Lung microvascular endothelial cell (primary cell): ENCODE measurements around the gene ZBED4. TPM values are rescaled to one million over a fixed set of nuclear protein-coding genes. Genes with fewer than 3 reads are reported as not detected.
A peak's percentile ranks its signal among the peaks of the same experiment; 100 is the strongest.

Experiments used
- DNase-seq, 2 donors: peaks; one replicate each; pipeline versions ENCODE4 v3.0.0 to v3.0.0-alpha.2; 2010; ENCODE audit warnings: low read depth in 2 of 2
- total RNA-seq: library from RNA; depleted of rRNA; stranded (reverse); fragments of >200 nt; gene quantifications from 2 replicates; pipeline ENCODE4 v1.2.1, GENCODE V29; 2014

The ZBED4 gene
- total RNA-seq, 1 donor from 2014 or later, result 13.5 TPM

GRCh38 chr22:49825944-49826602 lies 27.6 kb upstream of the ZBED4 start:
- peak; percentile 26 to 50 for DNase-seq

- peak; percentile 54 for DNase-seq
Observed at GRCh38 chr22:49826603-49827270, 26.9 kb upstream of the ZBED4 start.

GRCh38 chr22:49827271-49827852 lies 26.3 kb upstream of the ZBED4 start:
- DNase-seq, result peak in 1 of 2 donors; percentile 46

- peak; percentile 80 to 85 for DNase-seq
Observed at GRCh38 chr22:49827853-49828598, 25.6 kb upstream of the ZBED4 start, which contains the start of gene BRD1. TSS of gene BRD1 (minus strand) at chr22:49827873. CDS start at chr22:49824317, 3,556 bp downstream.

- no peak for DNase-seq
Observed at GRCh38 chr22:49828599-49828965, 25.1 kb upstream of the ZBED4 start.

GRCh38 chr22:49829044-49829853 lies 24.4 kb upstream of the ZBED4 start:
- DNase-seq, result no peak

GRCh38 chr22:49833340-49834007 lies 20.2 kb upstream of the ZBED4 start:
- DNase-seq, result no peak

- DNase-seq, result no peak
Observed at GRCh38 chr22:49838771-49839717, 14.6 kb upstream of the ZBED4 start.

GRCh38 chr22:49845241-49845640 lies 8.4 kb upstream of the ZBED4 start:
- no peak for DNase-seq

- no peak for DNase-seq
Observed at GRCh38 chr22:49845666-49846459, 7.8 kb upstream of the ZBED4 start.

- no peak for DNase-seq
Observed at GRCh38 chr22:49847751-49848689, 5.6 kb upstream of the ZBED4 start.

- DNase-seq, result no peak
Observed at GRCh38 chr22:49848690-49849160, 4.9 kb upstream of the ZBED4 start.

- no peak for DNase-seq
Observed at GRCh38 chr22:49849161-49850020, 4.3 kb upstream of the ZBED4 start.

GRCh38 chr22:49850021-49850911 lies 3.4 kb upstream of the ZBED4 start:
- no peak for DNase-seq
